SK-N-SH treated with all-trans-retinoic acid at 6 μM for 48 hours (cell line): Measurements from ENCODE around the gene CADM1.

Source experiments
- CSRNP3 ChIP-seq: fragments of 250-450 bp; sonication (Bioruptor Pico); IDR thresholded peaks from 2 replicates; pipeline ENCODE4 v1.5.1; 2021; ENCODE audit warnings: mild to moderate bottlenecking, moderate library complexity
- ESRRG ChIP-seq: fragments of 250-450 bp; sonication (Bioruptor Pico); IDR thresholded peaks from 2 replicates; pipeline ENCODE4 v1.6.1; 2021; ENCODE audit warnings: mild to moderate bottlenecking
- PATZ1 ChIP-seq: fragments of 250-450 bp; sonication (Bioruptor Pico); IDR thresholded peaks from 2 replicates; pipeline ENCODE4 v1.8.0; 2020; ENCODE audit warnings: mild to moderate bottlenecking, moderate library complexity, borderline replicate concordance
- POU6F1 ChIP-seq: fragments of 250-450 bp; sonication (Bioruptor Pico); IDR thresholded peaks from 2 replicates; pipeline ENCODE4 v1.8.0; 2021; ENCODE audit warnings: low read depth, mild to moderate bottlenecking, moderate library complexity, borderline replicate concordance
- PPARA ChIP-seq: fragments of 250-450 bp; sonication (Bioruptor Pico); IDR thresholded peaks from 2 replicates; pipeline ENCODE4 v1.5.0; 2020; ENCODE audit warnings: mild to moderate bottlenecking, borderline replicate concordance
- TOX ChIP-seq: fragments of 250-450 bp; sonication (Bioruptor Pico); IDR thresholded peaks from 2 replicates; pipeline ENCODE4 v1.8.0; 2021; ENCODE audit warnings: mild to moderate bottlenecking, moderate library complexity, borderline replicate concordance
- ZFP3 ChIP-seq: fragments of 250-450 bp; sonication (Bioruptor Pico); IDR thresholded peaks from 2 replicates; pipeline ENCODE4 v1.5.0; 2020; ENCODE audit warnings: mild to moderate bottlenecking, moderate library complexity
- ZNF565 ChIP-seq: fragments of 450-650 bp; formaldehyde crosslinking; conservative IDR thresholded peaks from 2 replicates; pipeline ENCODE4 v1.5.0; 2020; ENCODE audit warnings: low read depth, mild to moderate bottlenecking, moderate library complexity
- ZNF8 ChIP-seq: fragments of 450-650 bp; formaldehyde crosslinking; IDR thresholded peaks from 2 replicates; pipeline ENCODE4 v1.5.0; 2020; ENCODE audit warnings: mild to moderate bottlenecking, moderate library complexity

DNA sequence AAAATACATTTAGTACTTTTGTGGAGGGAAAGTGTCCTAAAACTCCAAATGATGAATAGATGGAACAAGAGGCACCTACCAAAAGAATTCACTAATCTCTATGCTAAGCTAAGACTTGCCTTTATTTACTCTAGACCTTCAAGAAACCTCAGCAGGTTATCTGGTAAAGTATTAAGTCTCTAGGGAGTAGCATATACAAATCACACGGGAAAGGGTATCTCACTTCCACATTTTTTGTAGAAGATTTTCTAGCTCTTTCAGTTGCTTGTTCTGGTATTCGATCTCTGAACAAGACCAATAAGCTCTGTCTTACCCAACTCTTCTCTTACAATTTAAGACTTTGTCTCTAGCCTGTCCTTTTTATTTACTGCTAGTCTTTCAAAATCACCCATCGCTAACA is 18.1 kb upstream of the CADM1 start:
- TF ChIP-seq ZNF565 (CRISPR knock-in tag) = no peak
- TF ChIP-seq PPARA (CRISPR knock-in tag) = no peak
- TF ChIP-seq TOX = no peak
- TF ChIP-seq ZFP3 (CRISPR knock-in tag) = no peak
- TF ChIP-seq ZNF8 (CRISPR knock-in tag) = no peak
- no peak for TF ChIP-seq PATZ1 (CRISPR knock-in tag)
- no peak for TF ChIP-seq CSRNP3 (CRISPR knock-in tag)
- TF ChIP-seq POU6F1 (CRISPR knock-in tag) = no peak
- TF ChIP-seq ESRRG (CRISPR knock-in tag) = no peak
